ENCODE data around the gene MOSMO. TPM values are rescaled to one million over a fixed set of nuclear protein-coding genes. Genes with fewer than 3 reads are reported as not detected.

The MOSMO gene
- total and polyA plus RNA-seq, 2 of the 13 experiments (the other 11 are each of a cell fraction or from before 2014, with no cell fraction given) = 26.7 to 32.6 TPM

GRCh38 chr16:22073350-22073749 lies 65.4 kb downstream of the MOSMO start:
- ATAC-seq (no peak), FAIRE-seq (no peak), DNase-seq (ENCODE audit: low spot score) (no peak)
- Histone ChIP-seq H3K9me3 (ENCODE audit: low read length) (no peaks in the 10 kb centered on the region), H4K20me1 (ENCODE audit: insufficient read depth, low read length) (peaks cover 6% of the 10 kb centered on the region; the same call in 1 of the 2 replicates), H3K4me2 (ENCODE audit: low read depth, low read length) (no peak overlapping the region), H3K27me3 (ENCODE audit: control insufficient read depth in 1 of 2, insufficient read depth in 2 of 2, low read length in 2 of 2) (no peaks in the 10 kb centered on the region), H3K9ac (ENCODE audit: insufficient read depth, low read depth, low read length) (no peak overlapping the region), H3K27ac (ENCODE audit: extremely low read length, insufficient read depth, low read length) (no peak overlapping the region), H3K36me3 (replicated peaks in 1 of 2; ENCODE audit: control insufficient read depth in 1 of 2, insufficient read depth in 2 of 2, low read length in 2 of 2) (no peaks in the 10 kb centered on the region; a peak in 1 of 5 replicates), H3K4me3 (replicated peaks in 1 of 3; ENCODE audit: insufficient read depth in 1 of 3, low read depth in 2 of 3, low read length in 3 of 3) (no peak overlapping the region), H2AFZ (ENCODE audit: low read length) (no peak overlapping the region), H3K4me1 (ENCODE audit: insufficient read depth, low read length) (no peaks in the 10 kb centered on the region), H3K79me2 (ENCODE audit: insufficient read depth, low read length) (no peaks in the 10 kb centered on the region)
- ChIA-PET CTCF (ENCODE audit: low intra/inter-chr PET ratio, low total read pairs) (no interaction called here), POLR2A (interaction anchor here (0.5 kb wide), 1 partner anchor 71 kb away, joined by 3 read pairs; no protein-coding TSS in a partner anchor)
- WGBS (ENCODE audit: low lambda C conversion rate) = 97% methylated on average over 3 of the region's 3 CpGs
- BruUV-seq (replicated peaks) = no TSS peak
- in situ Hi-C loops (cut with HindIII; ENCODE audit: extremely low pct_ligation_motif_present, low pct_unique_long_range_greater_than_20kb) (no loop called here), intact Hi-C loops (cut with micrococcal nuclease; ENCODE audit: unreplicated experiment) (no loop called here)
- TF ChIP-seq U2AF2 (IDR thresholded peaks at IDR 0.05; ENCODE audit: low read depth, low read length) (no peak), MAFF (IDR thresholded peaks at IDR 0.05; ENCODE audit: low read depth, low read length) (no peak), ZFP90 (CRISPR knock-in tag; IDR thresholded peaks at IDR 0.05; ENCODE audit: borderline replicate concordance) (no peak), ELF3 (CRISPR knock-in tag; IDR thresholded peaks at IDR 0.05) (no peak), AKNA (CRISPR knock-in tag; IDR thresholded peaks at IDR 0.05; ENCODE audit: borderline replicate concordance) (no peak), ZNF362 (CRISPR knock-in tag; IDR thresholded peaks at IDR 0.05; ENCODE audit: borderline replicate concordance) (no peak), ZNF747 (CRISPR knock-in tag; IDR thresholded peaks at IDR 0.05; ENCODE audit: borderline replicate concordance) (no peak), ELF4 (CRISPR knock-in tag; IDR thresholded peaks at IDR 0.05; ENCODE audit: borderline replicate concordance) (no peak)

Data from HepG2 (cell line).